Activated T-cell treated with anti-CD3 and anti-CD28 coated beads, Interleukin-2, amount 50 U/mL, for 72 hours (primary cell): ENCODE measurements around the gene MAML2. TPM values are rescaled to one million over a fixed set of nuclear protein-coding genes. Genes with fewer than 3 reads are reported as not detected.

Source experiments
- ATAC-seq, 2 donors: fragments of 150-1000 bp; cut with Tn5 transposase; replicated peaks in 1 of 2; 2 replicates each; pipeline ENCODE4 v1.10.0; 2021; ENCODE audit warnings: moderate library complexity in 2 of 2, mild to moderate bottlenecking in 1 of 2
- DNase-seq, 2 donors: peaks; one replicate each; pipeline ENCODE4 v3.0.0; 2021 to 2022; ENCODE audit warnings: mixed read lengths in 1 of 2
- H3K27ac Mint-ChIP-seq: one replicate; pipeline ENCODE4 v1.8.0; 2022; ENCODE audit warnings: mild to moderate bottlenecking, moderate library complexity, mixed read lengths
- H3K27me3 Mint-ChIP-seq: one replicate; pipeline ENCODE4 v1.8.0; 2022; ENCODE audit warnings: low read depth, mixed read lengths
- H3K36me3 Mint-ChIP-seq, 2 donors: one replicate each; pipeline ENCODE4 v1.8.0; 2022; ENCODE audit warnings: mixed read lengths in 2 of 2, mild to moderate bottlenecking in 1 of 2; ENCODE audit not compliant: insufficient read depth in 2 of 2
- H3K4me1 Mint-ChIP-seq: one replicate; pipeline ENCODE4 v1.8.0; 2022; ENCODE audit warnings: low read depth, mixed read lengths
- H3K4me3 Mint-ChIP-seq, 2 donors: one replicate each; pipeline ENCODE4 v1.8.0; 2022; ENCODE audit warnings: mild to moderate bottlenecking in 2 of 2, mixed read lengths in 2 of 2, moderate library complexity in 2 of 2
- H3K9me3 Mint-ChIP-seq, 2 donors: one replicate each; pipeline ENCODE4 v1.8.0; 2022; ENCODE audit warnings: mixed read lengths in 2 of 2
- total RNA-seq, 2 donors: library from RNA; stranded (reverse); gene quantifications; one replicate each; pipeline ENCODE4 v1.2.3, GENCODE V29; 2022

Gene MAML2
- total RNA-seq, 2 donors from 2014 or later = 30.5 to 34.6 TPM

DNA sequence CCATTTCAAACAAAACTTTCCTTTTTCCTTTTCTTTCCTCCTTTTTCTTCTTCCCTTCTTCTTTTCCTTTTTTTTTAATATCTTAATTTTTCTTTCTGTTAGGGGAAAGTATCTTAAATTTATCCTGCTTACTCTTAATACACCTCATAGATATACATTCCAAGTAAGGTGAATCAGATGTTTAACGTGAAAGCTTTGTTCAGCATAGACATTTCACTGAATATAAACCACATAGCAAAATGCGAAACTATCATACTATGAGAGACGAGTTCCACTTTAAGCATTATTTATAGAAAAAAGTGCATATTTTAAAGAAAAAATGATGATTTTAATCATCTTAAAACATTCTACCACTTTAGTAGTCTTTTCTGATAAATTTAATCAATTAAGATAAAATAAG lies 281.3 kb downstream of the MAML2 start:
- DNase-seq (no peak), ATAC-seq (peak; percentile 53 to 58)
- no peaks in the 10 kb centered on the region for H3K9me3 Mint-ChIP-seq
- H3K4me3 Mint-ChIP-seq = peak overlapping the region; percentile 63 to 83
- H3K4me1 Mint-ChIP-seq = peaks cover 95% of the 10 kb centered on the region
- peaks cover 5 to 6% of the 10 kb centered on the region in 2 donors for H3K36me3 Mint-ChIP-seq
- peak overlapping the region; percentile 97 for H3K27ac Mint-ChIP-seq
- no peaks in the 10 kb centered on the region for H3K27me3 Mint-ChIP-seq

- Mint-ChIP-seq H3K36me3 (peaks cover 5 to 6% of the 10 kb centered on the region in 2 donors), H3K27me3 (no peaks in the 10 kb centered on the region), H3K4me3 (peak overlapping the region; percentile 54 to 63), H3K9me3 (no peaks in the 10 kb centered on the region), H3K27ac (peak overlapping the region; percentile 97), H3K4me1 (peaks cover 95% of the 10 kb centered on the region)
- DNase-seq (no peak), ATAC-seq (no peak)
These were observed 281.9 kb downstream of the MAML2 start for GRCh38 chr11:96061069-96061468.

DNA sequence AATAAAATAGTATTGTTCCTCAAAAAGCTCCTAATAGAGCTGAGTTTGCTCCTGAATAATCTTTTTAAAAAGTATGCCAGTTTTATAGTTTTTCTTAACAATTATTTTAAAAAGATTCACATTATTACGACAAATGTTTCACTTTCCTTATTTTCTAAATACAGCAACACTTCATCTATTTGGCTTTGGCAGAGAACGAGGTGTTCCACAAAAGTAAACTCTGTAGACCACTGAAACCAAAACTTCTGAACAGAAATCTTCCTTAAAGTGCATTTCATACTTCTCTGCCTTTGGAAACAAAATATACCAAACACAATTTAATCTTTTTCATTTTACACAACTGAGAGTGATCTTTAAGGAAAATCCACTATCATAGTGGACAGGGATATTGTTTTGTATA lies 285.5 kb downstream of the MAML2 start:
- peaks cover 1 to 2% of the 10 kb centered on the region in 2 donors for H3K9me3 Mint-ChIP-seq
- DNase-seq (no peak), ATAC-seq (no peak)
- H3K27me3 Mint-ChIP-seq = no peaks in the 10 kb centered on the region
- peaks cover 99% of the 10 kb centered on the region for H3K4me1 Mint-ChIP-seq
- H3K4me3 Mint-ChIP-seq = peak overlapping the region in 1 of 2 donors; percentile 15
- peak overlapping the region; percentile 14 for H3K27ac Mint-ChIP-seq
- peaks cover 8 to 21% of the 10 kb centered on the region in 2 donors for H3K36me3 Mint-ChIP-seq

DNA sequence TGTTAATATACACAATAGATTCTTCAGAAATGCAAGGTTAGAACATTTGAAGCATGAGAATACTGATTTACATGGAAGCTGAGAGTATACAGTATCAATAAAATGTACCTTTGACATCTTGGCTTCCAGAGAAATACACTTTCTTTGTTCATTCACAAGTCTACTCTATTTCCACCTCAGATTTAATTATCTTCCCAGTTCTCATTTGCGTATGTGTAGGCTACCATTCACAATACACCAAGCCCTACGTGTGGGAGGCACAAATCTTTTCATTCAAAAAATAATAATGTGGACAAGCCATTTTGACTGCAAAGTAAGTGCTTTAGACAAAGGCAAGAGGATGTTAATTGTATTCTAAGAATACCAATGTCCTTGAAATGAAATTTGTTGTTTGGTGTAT lies 286.4 kb downstream of the MAML2 start:
- Mint-ChIP-seq H3K9me3 (peaks cover 1 to 2% of the 10 kb centered on the region in 2 donors), H3K27ac (peak overlapping the region; percentile 92), H3K4me1 (peaks cover 99% of the 10 kb centered on the region), H3K36me3 (peaks cover 8 to 22% of the 10 kb centered on the region in 2 donors), H3K27me3 (no peaks in the 10 kb centered on the region), H3K4me3 (peak overlapping the region in 1 of 2 donors; percentile 4)
- no peak for ATAC-seq
- no peak for DNase-seq

DNA sequence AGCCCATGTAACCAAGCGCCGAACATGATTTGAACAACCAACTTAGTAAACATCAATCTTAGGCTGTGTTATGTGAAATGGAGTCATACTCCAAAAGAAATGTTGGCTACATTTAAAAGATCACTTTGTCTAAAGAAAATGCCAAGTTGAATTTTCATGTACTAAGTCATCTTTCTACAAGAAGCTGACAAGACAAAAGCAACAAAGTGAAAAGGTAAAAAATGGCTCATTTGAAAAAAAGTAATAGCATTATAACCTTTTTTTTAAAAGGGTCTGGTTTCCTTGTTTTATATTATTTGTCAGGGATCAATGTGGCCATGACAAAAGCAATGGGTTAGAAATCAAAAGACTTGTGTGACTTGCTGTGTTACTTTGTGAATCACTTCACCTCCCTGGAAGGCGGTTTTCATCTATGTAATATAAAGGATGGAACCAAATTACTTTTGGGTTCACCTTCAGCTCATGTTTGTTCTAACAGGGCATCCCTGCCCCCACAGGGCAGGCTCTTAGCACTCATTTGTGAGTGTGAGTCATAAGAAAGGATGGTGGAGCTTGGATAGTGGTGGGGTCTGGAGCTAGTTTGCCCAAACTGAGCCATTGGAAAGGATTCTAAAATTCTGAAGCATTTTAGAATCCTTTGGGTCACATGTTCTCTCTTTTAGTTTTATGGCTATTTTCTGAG lies 287.1 kb downstream of the MAML2 start:
- H3K36me3 Mint-ChIP-seq = peaks cover 8 to 24% of the 10 kb centered on the region in 2 donors
- H3K9me3 Mint-ChIP-seq = peaks cover 1 to 2% of the 10 kb centered on the region in 2 donors
- no peaks in the 10 kb centered on the region for H3K27me3 Mint-ChIP-seq
- DNase-seq (peak; percentile 36 to 40), ATAC-seq (peak; percentile 64 to 68)
- H3K4me1 Mint-ChIP-seq = peaks cover 96% of the 10 kb centered on the region
- H3K27ac Mint-ChIP-seq = peak overlapping the region; percentile 92
- H3K4me3 Mint-ChIP-seq = peak overlapping the region; percentile 15 to 60

- H3K36me3 Mint-ChIP-seq = peaks cover 8 to 22% of the 10 kb centered on the region in 2 donors
- no peak for ATAC-seq
These were observed 287.9 kb downstream of the MAML2 start for GRCh38 chr11:96054870-96055705.

DNA sequence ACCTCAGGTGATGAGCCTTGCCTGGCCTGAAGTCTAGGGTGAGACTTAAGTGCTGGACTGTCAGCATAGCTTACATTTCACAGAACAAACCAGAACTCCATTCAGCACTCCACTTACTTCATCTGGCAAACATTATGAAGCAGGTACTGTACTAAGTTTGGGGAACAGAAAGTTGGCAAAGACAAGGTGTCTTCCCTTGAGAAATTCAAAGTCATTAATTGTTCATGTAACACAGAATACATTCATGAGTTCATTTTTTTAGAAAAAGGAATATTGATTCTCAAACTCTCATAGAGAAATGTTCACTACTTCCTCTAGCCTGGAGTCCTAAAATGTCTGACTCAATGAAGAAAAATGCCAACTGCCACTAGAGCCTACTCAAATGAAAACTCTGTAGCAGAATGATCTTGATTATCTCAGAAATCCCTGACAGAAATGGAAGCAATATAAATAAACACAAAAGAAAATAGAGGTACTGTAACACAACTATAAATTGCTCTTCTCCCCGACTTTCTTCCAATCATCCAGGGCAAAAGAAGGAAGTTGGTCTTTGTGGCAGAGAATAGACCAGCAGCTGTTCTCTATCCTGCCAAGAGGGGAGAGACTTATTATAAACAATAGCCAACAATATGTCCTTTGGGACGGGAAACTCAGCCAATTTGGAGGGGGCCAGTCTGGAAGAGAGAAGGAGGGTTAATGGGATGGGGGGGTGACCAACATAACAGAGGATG lies 289.9 kb downstream of the MAML2 start:
- Mint-ChIP-seq H3K9me3 (peaks cover 1 to 2% of the 10 kb centered on the region in 2 donors), H3K4me1 (peaks cover 79% of the 10 kb centered on the region), H3K36me3 (peaks cover 3 to 22% of the 10 kb centered on the region in 2 donors), H3K27me3 (no peaks in the 10 kb centered on the region), H3K27ac (peak overlapping the region; percentile 95), H3K4me3 (peak overlapping the region; percentile 26 to 78)
- DNase-seq (no peak), ATAC-seq (no peak)

More at GRCh38 chr11:96054870-96055705, 287.9 kb downstream of the MAML2 start:
- no peaks in the 10 kb centered on the region for H3K27me3 Mint-ChIP-seq
- peak overlapping the region; percentile 15 to 60 for H3K4me3 Mint-ChIP-seq
- H3K4me1 Mint-ChIP-seq = peaks cover 95% of the 10 kb centered on the region
- H3K9me3 Mint-ChIP-seq = peaks cover 1 to 2% of the 10 kb centered on the region in 2 donors
- no peak for DNase-seq
- peak overlapping the region; percentile 92 for H3K27ac Mint-ChIP-seq

DNA sequence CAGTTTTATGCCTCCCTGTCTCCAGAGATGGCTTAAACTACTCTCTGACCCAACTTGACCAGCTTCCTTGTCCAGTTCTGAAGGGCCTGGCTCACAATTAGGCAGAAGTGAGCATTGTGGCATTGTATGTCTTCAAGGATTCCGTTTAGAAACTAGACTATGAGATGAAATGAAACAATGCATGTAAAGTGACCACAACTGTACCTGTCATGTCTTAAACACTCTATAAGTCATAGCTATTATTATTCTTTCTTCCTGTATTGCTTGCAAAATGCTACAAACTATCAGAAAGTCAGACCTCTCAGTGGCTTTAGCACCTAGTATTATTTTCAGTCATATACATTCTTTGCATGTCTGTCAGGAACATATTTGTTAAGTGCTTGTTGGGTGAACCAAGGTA lies 291.2 kb downstream of the MAML2 start:
- peaks cover 1 to 2% of the 10 kb centered on the region in 2 donors for H3K9me3 Mint-ChIP-seq
- peaks cover 3 to 19% of the 10 kb centered on the region in 2 donors for H3K36me3 Mint-ChIP-seq
- DNase-seq = no peak
- ATAC-seq = peak; percentile 83 to 85
- peak overlapping the region; percentile 95 for H3K27ac Mint-ChIP-seq
- peak overlapping the region in 1 of 2 donors; percentile 78 for H3K4me3 Mint-ChIP-seq
- peaks cover 75% of the 10 kb centered on the region for H3K4me1 Mint-ChIP-seq
- H3K27me3 Mint-ChIP-seq = no peaks in the 10 kb centered on the region

GRCh38 chr11:96050435-96051182 lies 292.4 kb downstream of the MAML2 start:
- peaks cover 3 to 19% of the 10 kb centered on the region in 2 donors for H3K36me3 Mint-ChIP-seq
- H3K9me3 Mint-ChIP-seq = peaks cover 1 to 2% of the 10 kb centered on the region in 2 donors
- no peaks in the 10 kb centered on the region for H3K27me3 Mint-ChIP-seq
- no peak for DNase-seq
- H3K27ac Mint-ChIP-seq = no peak overlapping the region
- no peak overlapping the region for H3K4me3 Mint-ChIP-seq
- ATAC-seq = no peak
- peaks cover 72% of the 10 kb centered on the region for H3K4me1 Mint-ChIP-seq

GRCh38 chr11:96049426-96049825 lies 293.6 kb downstream of the MAML2 start:
- peaks cover 4 to 19% of the 10 kb centered on the region in 2 donors for H3K36me3 Mint-ChIP-seq
- H3K27ac Mint-ChIP-seq = no peak overlapping the region
- H3K9me3 Mint-ChIP-seq = peaks cover 1 to 2% of the 10 kb centered on the region in 2 donors
- DNase-seq (no peak), ATAC-seq (no peak)
- H3K4me3 Mint-ChIP-seq = no peak overlapping the region
- peaks cover 72% of the 10 kb centered on the region for H3K4me1 Mint-ChIP-seq
- no peaks in the 10 kb centered on the region for H3K27me3 Mint-ChIP-seq

DNA sequence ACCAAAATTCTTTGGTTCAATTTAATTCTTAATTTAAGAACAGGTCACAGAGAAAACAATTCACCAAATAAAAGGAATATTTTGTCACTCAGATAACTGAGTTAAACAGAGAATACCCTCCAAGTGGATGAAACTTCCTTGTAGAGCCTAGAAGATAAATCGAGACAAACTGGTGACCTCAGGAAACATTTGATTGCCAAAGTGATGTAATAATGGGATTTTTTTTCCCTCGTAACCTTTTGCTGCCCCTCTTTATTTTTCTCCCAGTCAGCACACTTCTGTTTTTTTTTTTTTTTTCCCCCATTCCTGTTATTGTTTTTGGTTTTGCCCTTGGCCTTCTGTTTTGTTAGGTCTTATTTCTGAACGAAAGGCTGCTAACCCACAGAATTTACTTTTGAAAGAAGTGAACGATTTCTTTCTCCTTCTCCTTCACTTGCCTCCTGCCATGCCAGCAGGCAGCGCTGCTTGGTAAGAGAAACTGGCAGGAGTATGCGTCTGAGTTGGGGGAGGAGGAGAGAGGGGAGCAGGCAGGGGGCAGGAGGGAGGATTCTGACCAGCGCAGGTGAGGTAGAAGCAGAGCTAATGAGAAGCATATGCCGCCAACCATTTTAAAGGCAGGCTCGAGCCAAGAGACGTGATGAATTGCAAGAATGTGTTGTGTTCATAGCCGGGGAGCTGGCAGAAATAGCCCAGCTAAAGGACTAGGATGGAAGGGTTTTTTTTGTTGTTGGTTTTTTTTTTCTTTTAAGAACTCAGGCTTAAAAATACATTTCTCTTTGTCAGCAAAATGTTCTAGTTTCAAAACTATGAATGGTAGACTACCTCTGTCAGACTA lies 297.2 kb downstream of the MAML2 start:
- peaks cover 46% of the 10 kb centered on the region for H3K4me1 Mint-ChIP-seq
- H3K36me3 Mint-ChIP-seq = peaks cover 3 to 8% of the 10 kb centered on the region in 2 donors
- no peak for DNase-seq
- no peaks in the 10 kb centered on the region for H3K27me3 Mint-ChIP-seq
- H3K27ac Mint-ChIP-seq = no peak overlapping the region
- H3K9me3 Mint-ChIP-seq = no peaks in the 10 kb centered on the region
- H3K4me3 Mint-ChIP-seq = no peak overlapping the region
- ATAC-seq = no peak
